GM18867 (cell line): ENCODE data around the gene GAB4.
"Not testable (repeated sequence)": the region's sequence is repeated elsewhere in the genome, so short reads cannot be mapped to it uniquely, and the experiment has no call there.

Source experiments
- ATAC-seq: cut with Tn5 transposase; IDR thresholded peaks from one replicate; pipeline ENCODE4 v1.9.1; 2021; ENCODE audit warnings: mild to moderate bottlenecking, moderate library complexity; ENCODE audit not compliant: unreplicated experiment

The GAB4 gene

GRCh38 chr22:16915701-16916100 lies 92.3 kb downstream of the GAB4 start:
- ATAC-seq, result no peak

GRCh38 chr22:16914911-16915310 lies 93.1 kb downstream of the GAB4 start:
- not testable (repeated sequence) for ATAC-seq

GRCh38 chr22:16914006-16914405 lies 94.0 kb downstream of the GAB4 start:
- no peak for ATAC-seq

- no peak for ATAC-seq
Observed at GRCh38 chr22:16912281-16912680, 95.7 kb downstream of the GAB4 start.
